Testis (tissue), 2 donors: ENCODE results near the gene PSMG2.

Experiments
- CTCF ChIP-seq, 3 experiments: fragments of 450-650 bp in 2 of 3; fragments of 200-600 bp in 1 of 3; sonication (generic) in 1 of 3; IDR thresholded peaks; one replicate each; pipeline ENCODE4 v1.5.1; 2016 to 2019; ENCODE audit warnings: antibody characterized with exemption in 3 of 3, mild to moderate bottlenecking in 2 of 3, moderate library complexity in 1 of 3
- POLR2A ChIP-seq: fragments of 450-650 bp; IDR thresholded peaks from one replicate; pipeline ENCODE4 v1.6.1; 2017; ENCODE audit warnings: antibody characterized with exemption, mild to moderate bottlenecking, moderate library complexity

GRCh38 chr18:12751503-12751884 lies 48.7 kb downstream of the PSMG2 start:
- TF ChIP-seq POLR2A (no peak), CTCF (IDR thresholded peaks at IDR 0.05) (no peak)
